ENCODE measurements around the gene HSPB1. TPM values are rescaled to one million over a fixed set of nuclear protein-coding genes. Genes with fewer than 3 reads are reported as not detected.
A peak's percentile ranks its signal among the peaks of the same experiment; 100 is the strongest.

The HSPB1 gene
- total and polyA plus RNA-seq, 12 donors = 1,266 to 6,886 (median 2,108) TPM

GRCh38 chr7:76336094-76336493 is 33.6 kb downstream of the HSPB1 start:
- Histone ChIP-seq H3K27ac (peak overlapping the region in 8 of 10 donors; percentile 16 to 84 (median 52)), H3K36me3 (peaks cover 0 to 59% (median 6%) of the 10 kb centered on the region in 9 donors), H3K4me3 (no peak overlapping the region), H3K9me3 (no peaks in the 10 kb centered on the region), H3K4me1 (peaks cover 0 to 99% (median 89%) of the 10 kb centered on the region in 9 donors), H3K27me3 (no peaks in the 10 kb centered on the region)
- DNase-seq = no peak
- intact Hi-C loops (cut with DNase I) = loop anchor here in 1 of 10 donors (5.0 kb wide), 1 partner anchor 654 kb away; no protein-coding TSS in a partner anchor
- no peak for ATAC-seq
- TF ChIP-seq CTCF (IDR thresholded peaks at IDR 0.05) = no peak

GRCh38 chr7:76337147-76337546 is 34.7 kb downstream of the HSPB1 start:
- Histone ChIP-seq H3K27me3 (no peaks in the 10 kb centered on the region), H3K36me3 (peaks cover 0 to 58% (median 6%) of the 10 kb centered on the region in 9 donors), H3K4me3 (no peak overlapping the region), H3K9me3 (no peaks in the 10 kb centered on the region), H3K27ac (peak overlapping the region in 7 of 10 donors; percentile 20 to 84 (median 55)), H3K4me1 (peaks cover 0 to 99% (median 86%) of the 10 kb centered on the region in 9 donors)
- ATAC-seq = no peak
- intact Hi-C loops (cut with DNase I) = loop anchor here in 1 of 10 donors (5.0 kb wide), 1 partner anchor 655 kb away; no protein-coding TSS in a partner anchor
- no peak for TF ChIP-seq CTCF (IDR thresholded peaks at IDR 0.05)
- no peak for DNase-seq
- WGBS, 2 donors = 57 to 64% methylated on average over 6 of the region's 6 CpGs

- intact Hi-C loops (cut with DNase I) = loop anchor here in 1 of 10 donors (5.0 kb wide), 1 partner anchor 656 kb away; no protein-coding TSS in a partner anchor
- 52 to 59% methylated on average over 9 of the region's 9 CpGs for WGBS, 2 donors
- ATAC-seq = no peak
- H3K36me3 ChIP-seq = peaks cover 0 to 58% (median 10%) of the 10 kb centered on the region in 9 donors
- peak overlapping the region in 7 of 10 donors; percentile 1 to 84 (median 50) for H3K27ac ChIP-seq
- H3K4me1 ChIP-seq = peaks cover 0 to 98% (median 83%) of the 10 kb centered on the region in 9 donors
- DNase-seq = no peak
- H3K4me3 ChIP-seq = no peak overlapping the region
- no peaks in the 10 kb centered on the region for H3K27me3 ChIP-seq
- TF ChIP-seq CTCF (IDR thresholded peaks at IDR 0.05) = no peak
- H3K9me3 ChIP-seq = no peaks in the 10 kb centered on the region
Observed at GRCh38 chr7:76338298-76339084, 36.0 kb downstream of the HSPB1 start.

- Histone ChIP-seq H3K4me3 (no peak overlapping the region), H3K27ac (peak overlapping the region in 7 of 10 donors; percentile 2 to 65 (median 40))
Observed at GRCh38 chr7:76340617-76341131, 38.2 kb downstream of the HSPB1 start.

More at GRCh38 chr7:76340617-76341131, 38.2 kb downstream of the HSPB1 start:
- Histone ChIP-seq H3K4me1 (peaks cover 0 to 97% (median 82%) of the 10 kb centered on the region in 9 donors), H3K36me3 (peaks cover 0 to 79% (median 25%) of the 10 kb centered on the region in 9 donors), H3K27me3 (no peaks in the 10 kb centered on the region), H3K9me3 (no peaks in the 10 kb centered on the region)
- DNase-seq (no peak), ATAC-seq (peak in 3 of 8 donors; percentile 17 to 32 (median 23))
- TF ChIP-seq CTCF (IDR thresholded peaks at IDR 0.05) = no peak
- intact Hi-C loops (cut with DNase I) = no loop called here
- WGBS, 2 donors = 61 to 75% methylated on average over 3 of the region's 3 CpGs
